Measurements from ENCODE around the gene GAGE12J.
"Not testable (repeated sequence)": the region's sequence is repeated elsewhere in the genome, so short reads cannot be mapped to it uniquely, and the experiment has no call there.

- TF ChIP-seq CTCF, ZNF449, ZNF223, REST, ZNF513 (tag by site-specific recombination; IDR thresholded peaks at IDR 0.05): not testable (repeated sequence)
Measured at GRCh38 chrX:49322266-49322665, 429 bp downstream of the GAGE12J start.

All from HEK293 (cell line).